Skin epidermis (tissue), 12 donors: ENCODE data around the gene HSPB8.

Experiments
- H3K27ac ChIP-seq, 21 experiments: fragments of 200-600 bp; sonication (generic) in 11 of 21; one replicate each; pipeline ENCODE4 v1.5.0; 2020; ENCODE audit warnings: mild to moderate bottlenecking in 3 of 21, inconsistent platforms in 2 of 21, moderate library complexity in 2 of 21
- H3K4me3 ChIP-seq, 7 experiments: fragments of 200-600 bp; sonication (generic) in 2 of 7; one replicate each; pipeline ENCODE4 v1.5.0; 2020; ENCODE audit warnings: inconsistent platforms in 2 of 7, mild to moderate bottlenecking in 2 of 7, moderate library complexity in 1 of 7

The HSPB8 gene

DNA sequence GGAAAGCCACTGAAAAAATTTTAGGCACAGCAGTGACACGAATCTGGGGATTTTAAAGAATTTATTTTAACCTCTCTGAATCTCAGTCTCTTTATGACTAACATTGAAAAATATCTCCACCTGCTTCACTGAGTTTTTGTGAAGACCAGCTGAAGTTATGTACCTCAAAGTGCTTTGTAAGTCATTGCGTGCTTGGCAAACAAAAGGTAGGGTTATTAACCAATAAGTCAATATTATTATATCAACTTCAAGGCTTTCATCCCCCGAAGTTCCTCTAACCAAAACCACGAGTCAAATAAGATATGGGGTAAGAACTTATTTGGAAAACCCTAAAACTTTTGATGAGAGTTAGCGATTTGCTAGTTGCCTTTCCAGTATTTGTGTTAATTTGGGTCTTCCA lies 62.3 kb downstream of the HSPB8 start:
- H3K27ac ChIP-seq, result no peak overlapping the region

DNA sequence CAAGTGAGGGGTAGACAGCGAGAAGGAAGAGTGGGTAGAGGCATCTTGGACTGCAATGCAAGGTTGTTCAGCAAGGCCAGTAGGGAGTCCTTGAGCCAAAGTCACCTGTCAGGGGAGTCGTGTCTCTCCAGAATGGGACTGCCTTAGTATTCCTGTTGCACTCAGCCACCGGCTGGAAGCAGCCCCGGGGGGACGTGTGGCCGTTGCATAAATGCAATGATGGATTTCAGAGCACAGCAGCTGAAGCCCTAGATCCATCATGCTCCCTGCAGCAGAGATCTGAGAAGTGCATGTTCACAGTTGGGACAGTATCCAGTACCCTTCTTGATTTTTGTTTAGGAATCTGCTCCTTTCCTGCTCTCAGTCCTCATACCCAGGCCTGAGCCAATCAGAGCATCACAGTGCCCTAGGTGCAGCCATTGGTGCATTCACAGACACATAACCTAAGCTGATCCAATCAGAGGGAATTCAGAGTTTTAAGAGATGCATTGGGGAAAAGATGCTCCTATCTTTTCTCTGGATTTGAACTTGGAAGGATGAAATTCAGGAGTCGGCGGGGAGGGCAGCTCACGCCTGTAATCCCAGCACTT lies 62.9 kb downstream of the HSPB8 start:
- Histone ChIP-seq H3K4me3 (no peak overlapping the region), H3K27ac (no peak overlapping the region)

More for the DNA sequence above, 62.3 kb downstream of the HSPB8 start:
- no peak overlapping the region for H3K4me3 ChIP-seq
